ENCODE measurements around the gene RNF187.

The RNF187 gene

GRCh38 chr1:228517655-228518054 is 30.5 kb downstream of the RNF187 start:
- intact Hi-C loops (cut with micrococcal nuclease) = no loop called here
- no peak overlapping the region for H3K27ac Mint-ChIP-seq

GRCh38 chr1:228527596-228527995 is 40.4 kb downstream of the RNF187 start:
- intact Hi-C loops (cut with micrococcal nuclease) = no loop called here
- H3K9me3 Mint-ChIP-seq = no peaks in the 10 kb centered on the region
- H3K27me3 Mint-ChIP-seq = peaks cover 12% of the 10 kb centered on the region
- H3K4me3 Mint-ChIP-seq = no peak overlapping the region
- H3K4me1 Mint-ChIP-seq (ENCODE audit: low read depth) = peaks cover 5% of the 10 kb centered on the region
- H3K36me3 Mint-ChIP-seq (ENCODE audit: low read depth) = no peaks in the 10 kb centered on the region
- no peak overlapping the region for H3K27ac Mint-ChIP-seq

More at GRCh38 chr1:228517655-228518054, 30.5 kb downstream of the RNF187 start:
- Mint-ChIP-seq H3K4me3 (no peak overlapping the region), H3K36me3 (ENCODE audit: low read depth) (no peaks in the 10 kb centered on the region), H3K9me3 (no peaks in the 10 kb centered on the region), H3K27me3 (peaks cover 36% of the 10 kb centered on the region), H3K4me1 (ENCODE audit: low read depth) (peaks cover 16% of the 10 kb centered on the region)

DNA sequence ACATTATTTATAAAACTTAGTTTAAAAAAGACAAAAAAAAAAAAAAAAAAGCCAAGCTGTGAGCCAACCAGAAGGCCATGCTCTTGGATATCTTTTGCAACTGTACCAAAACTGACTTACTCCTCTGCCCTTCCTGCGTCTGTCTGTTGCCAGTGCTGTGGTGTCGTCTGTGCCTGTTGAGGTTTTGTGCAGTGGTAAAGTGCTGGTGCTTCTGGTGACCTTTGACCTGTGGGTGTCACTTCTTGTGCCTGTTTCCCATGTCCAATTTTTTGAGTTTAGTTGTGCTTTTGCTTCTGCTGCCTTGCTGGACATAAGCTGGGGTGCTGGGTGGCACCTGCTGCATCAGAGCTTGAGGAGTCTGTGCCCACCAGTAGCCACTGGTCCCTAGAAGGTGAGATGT is 41.4 kb downstream of the RNF187 start:
- Mint-ChIP-seq H3K27ac (no peak overlapping the region), H3K4me3 (no peak overlapping the region), H3K9me3 (no peaks in the 10 kb centered on the region), H3K36me3 (ENCODE audit: low read depth) (no peaks in the 10 kb centered on the region), H3K4me1 (ENCODE audit: low read depth) (peaks cover 5% of the 10 kb centered on the region), H3K27me3 (peaks cover 10% of the 10 kb centered on the region)
- intact Hi-C loops (cut with micrococcal nuclease) = no loop called here

DNA sequence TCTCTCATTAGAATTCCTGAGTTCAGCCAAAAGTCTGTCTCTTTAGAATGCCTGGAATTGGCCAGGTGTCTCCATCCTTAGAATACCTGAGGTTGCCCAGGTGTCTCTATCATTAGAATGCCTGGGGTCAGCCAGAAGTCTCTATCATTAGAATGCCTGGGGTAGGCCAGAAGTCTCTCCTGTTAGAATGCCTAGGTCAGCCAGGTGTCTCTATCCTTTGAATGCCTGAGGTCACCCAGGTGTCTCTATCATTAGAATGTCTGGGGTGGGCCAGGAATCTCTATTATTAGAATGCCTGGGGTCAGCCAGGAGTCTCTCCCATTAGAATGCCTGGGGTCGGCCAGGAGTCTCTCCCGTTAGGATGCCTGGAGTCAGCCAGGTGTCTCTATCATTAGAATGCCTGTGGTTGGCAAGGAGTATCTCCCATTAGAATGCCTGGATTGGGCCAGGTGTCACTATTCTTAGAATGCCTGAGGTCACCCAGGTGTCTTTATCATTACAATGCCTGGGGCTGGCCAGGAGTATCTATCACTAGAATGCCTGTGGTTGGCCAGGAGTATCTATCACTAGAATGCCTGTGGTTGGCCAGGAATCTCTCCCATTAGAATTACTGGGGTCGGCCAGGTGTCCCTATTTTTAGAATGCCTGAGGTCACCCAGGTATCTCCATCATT is 43.0 kb downstream of the RNF187 start:
- intact Hi-C loops (cut with micrococcal nuclease) = no loop called here
- H3K4me3 Mint-ChIP-seq = no peak overlapping the region
- no peaks in the 10 kb centered on the region for H3K36me3 Mint-ChIP-seq (ENCODE audit: low read depth)
- peaks cover 5% of the 10 kb centered on the region for H3K4me1 Mint-ChIP-seq (ENCODE audit: low read depth)
- peaks cover 9% of the 10 kb centered on the region for H3K27me3 Mint-ChIP-seq
- no peak overlapping the region for H3K27ac Mint-ChIP-seq
- H3K9me3 Mint-ChIP-seq = peaks cover under 1% of the 10 kb centered on the region

GRCh38 chr1:228530951-228531731 is 44.0 kb downstream of the RNF187 start:
- H3K4me1 Mint-ChIP-seq (ENCODE audit: low read depth) = peaks cover 5% of the 10 kb centered on the region
- peaks cover 10% of the 10 kb centered on the region for H3K9me3 Mint-ChIP-seq
- H3K36me3 Mint-ChIP-seq (ENCODE audit: low read depth) = no peaks in the 10 kb centered on the region
- intact Hi-C loops (cut with micrococcal nuclease) = no loop called here
- H3K27me3 Mint-ChIP-seq = peaks cover 4% of the 10 kb centered on the region
- no peak overlapping the region for H3K27ac Mint-ChIP-seq
- no peak overlapping the region for H3K4me3 Mint-ChIP-seq

GRCh38 chr1:228538831-228539230 is 51.6 kb downstream of the RNF187 start:
- H3K27ac Mint-ChIP-seq = no peak overlapping the region
- intact Hi-C loops (cut with micrococcal nuclease) = no loop called here
- H3K36me3 Mint-ChIP-seq (ENCODE audit: low read depth) = no peaks in the 10 kb centered on the region
- no peaks in the 10 kb centered on the region for H3K4me1 Mint-ChIP-seq (ENCODE audit: low read depth)
- H3K4me3 Mint-ChIP-seq = no peak overlapping the region
- H3K9me3 Mint-ChIP-seq = peaks cover 39% of the 10 kb centered on the region
- H3K27me3 Mint-ChIP-seq = peaks cover 1% of the 10 kb centered on the region

GRCh38 chr1:228540161-228540917 is 53.2 kb downstream of the RNF187 start:
- peaks cover 37% of the 10 kb centered on the region for H3K9me3 Mint-ChIP-seq

GRCh38 chr1:228541725-228542124 is 54.5 kb downstream of the RNF187 start:
- Mint-ChIP-seq H3K36me3 (ENCODE audit: low read depth) (no peaks in the 10 kb centered on the region), H3K27ac (no peak overlapping the region), H3K9me3 (peaks cover 23% of the 10 kb centered on the region), H3K4me3 (no peak overlapping the region), H3K4me1 (ENCODE audit: low read depth) (no peaks in the 10 kb centered on the region), H3K27me3 (peaks cover 6% of the 10 kb centered on the region)
- intact Hi-C loops (cut with micrococcal nuclease) = no loop called here

More at GRCh38 chr1:228540161-228540917, 53.2 kb downstream of the RNF187 start:
- no peaks in the 10 kb centered on the region for H3K36me3 Mint-ChIP-seq (ENCODE audit: low read depth)
- H3K4me1 Mint-ChIP-seq (ENCODE audit: low read depth) = no peaks in the 10 kb centered on the region
- intact Hi-C loops (cut with micrococcal nuclease) = no loop called here
- H3K27ac Mint-ChIP-seq = no peak overlapping the region
- peaks cover 3% of the 10 kb centered on the region for H3K27me3 Mint-ChIP-seq
- no peak overlapping the region for H3K4me3 Mint-ChIP-seq

DNA sequence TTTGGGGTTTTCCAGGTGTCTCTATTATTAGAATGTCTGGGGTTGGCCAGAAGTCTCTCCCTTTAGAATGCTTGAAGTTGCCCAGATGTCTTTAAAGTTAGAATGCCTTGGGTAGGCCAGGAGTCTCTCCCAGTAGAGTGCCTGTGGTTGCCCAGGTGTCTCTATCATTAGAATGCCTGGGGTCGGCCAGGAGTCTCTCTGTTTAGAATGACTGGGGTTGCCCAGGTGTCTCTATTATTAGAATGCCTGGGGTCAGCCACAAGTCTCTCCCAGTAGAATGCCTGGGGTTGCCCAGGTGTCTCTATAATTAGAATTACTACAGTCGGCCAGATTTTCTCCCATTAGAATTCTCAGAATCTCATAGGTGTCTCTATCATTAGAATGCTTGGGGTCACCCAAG is 55.2 kb downstream of the RNF187 start:
- Mint-ChIP-seq H3K27ac (no peak overlapping the region), H3K9me3 (peaks cover 17% of the 10 kb centered on the region), H3K4me3 (no peak overlapping the region), H3K27me3 (peaks cover 6% of the 10 kb centered on the region), H3K4me1 (ENCODE audit: low read depth) (no peaks in the 10 kb centered on the region), H3K36me3 (ENCODE audit: low read depth) (no peaks in the 10 kb centered on the region)
- intact Hi-C loops (cut with micrococcal nuclease) = no loop called here

DNA sequence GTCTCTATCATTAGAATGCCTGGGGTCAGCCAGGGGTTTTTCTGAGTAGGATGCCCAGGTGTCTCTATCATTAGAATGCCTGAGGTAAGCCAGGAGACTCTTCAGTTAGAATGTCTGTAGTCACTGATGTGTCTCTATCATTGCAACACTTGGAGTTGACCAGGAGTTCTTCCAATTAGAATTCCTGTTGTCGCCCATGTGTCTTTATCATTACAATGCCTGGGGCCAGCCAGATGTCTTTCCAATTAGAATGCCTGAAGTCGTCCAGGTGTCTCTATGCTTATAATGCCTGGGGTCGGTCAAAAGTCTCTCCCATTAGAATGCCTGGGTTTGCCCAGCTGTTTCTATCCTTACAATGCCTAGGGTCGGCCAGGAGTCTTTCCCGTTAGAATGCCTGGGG is 55.8 kb downstream of the RNF187 start:
- H3K4me3 Mint-ChIP-seq = no peak overlapping the region
- H3K27ac Mint-ChIP-seq = no peak overlapping the region
- H3K9me3 Mint-ChIP-seq = peaks cover 11% of the 10 kb centered on the region
- H3K4me1 Mint-ChIP-seq (ENCODE audit: low read depth) = no peaks in the 10 kb centered on the region
- H3K27me3 Mint-ChIP-seq = peaks cover 6% of the 10 kb centered on the region
- no peaks in the 10 kb centered on the region for H3K36me3 Mint-ChIP-seq (ENCODE audit: low read depth)
- intact Hi-C loops (cut with micrococcal nuclease) = no loop called here

- intact Hi-C loops (cut with micrococcal nuclease) = no loop called here
- Mint-ChIP-seq H3K27me3 (peaks cover 6% of the 10 kb centered on the region), H3K27ac (no peak overlapping the region), H3K4me1 (ENCODE audit: low read depth) (no peaks in the 10 kb centered on the region), H3K9me3 (peaks cover 7% of the 10 kb centered on the region), H3K4me3 (no peak overlapping the region), H3K36me3 (ENCODE audit: low read depth) (no peaks in the 10 kb centered on the region)
Observed at GRCh38 chr1:228543396-228543795, 56.2 kb downstream of the RNF187 start.

DNA sequence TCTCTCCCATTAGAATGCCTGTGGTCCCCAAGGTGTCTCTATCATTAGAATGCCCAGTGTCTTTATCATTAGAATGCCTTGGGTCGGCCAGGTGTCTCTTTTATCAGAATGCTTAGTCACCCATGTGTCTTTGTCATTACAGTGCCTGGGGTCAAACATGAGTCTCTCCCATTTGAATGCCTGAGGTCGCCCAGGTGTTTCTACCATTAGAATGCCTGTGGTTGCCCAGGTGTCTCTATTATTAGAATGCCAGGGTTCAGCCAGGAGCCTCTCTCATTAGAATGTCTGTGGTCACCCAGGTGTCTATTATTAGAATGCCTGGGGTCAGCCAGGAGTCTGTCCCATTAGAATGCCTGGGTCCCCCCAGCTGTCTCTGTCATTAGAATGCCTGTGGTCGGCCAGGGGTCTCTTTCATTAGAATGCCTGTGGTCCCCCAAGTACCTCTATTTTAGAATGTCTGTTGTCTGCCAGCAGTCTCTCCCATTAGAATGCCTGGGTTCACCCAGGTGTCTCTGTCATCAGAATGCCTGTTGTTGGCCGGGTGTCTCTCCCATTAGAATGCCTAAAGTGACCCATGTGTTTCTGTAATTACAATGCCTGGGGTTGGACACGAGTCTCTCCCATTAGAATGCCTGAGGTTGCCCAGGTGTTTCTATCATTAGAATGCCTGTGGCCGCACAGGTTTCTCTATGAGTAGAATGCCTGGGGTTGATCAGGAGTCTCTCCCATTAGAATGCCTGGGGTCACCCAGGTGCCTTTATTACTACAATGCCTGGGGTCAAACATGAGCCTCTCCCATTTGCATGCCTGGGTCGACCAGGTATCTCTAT is 57.1 kb downstream of the RNF187 start:
- Mint-ChIP-seq H3K27ac (no peak overlapping the region), H3K4me1 (ENCODE audit: low read depth) (no peaks in the 10 kb centered on the region), H3K36me3 (ENCODE audit: low read depth) (no peaks in the 10 kb centered on the region), H3K27me3 (peaks cover 4% of the 10 kb centered on the region), H3K9me3 (no peaks in the 10 kb centered on the region), H3K4me3 (no peak overlapping the region)
- intact Hi-C loops (cut with micrococcal nuclease) = no loop called here

DNA sequence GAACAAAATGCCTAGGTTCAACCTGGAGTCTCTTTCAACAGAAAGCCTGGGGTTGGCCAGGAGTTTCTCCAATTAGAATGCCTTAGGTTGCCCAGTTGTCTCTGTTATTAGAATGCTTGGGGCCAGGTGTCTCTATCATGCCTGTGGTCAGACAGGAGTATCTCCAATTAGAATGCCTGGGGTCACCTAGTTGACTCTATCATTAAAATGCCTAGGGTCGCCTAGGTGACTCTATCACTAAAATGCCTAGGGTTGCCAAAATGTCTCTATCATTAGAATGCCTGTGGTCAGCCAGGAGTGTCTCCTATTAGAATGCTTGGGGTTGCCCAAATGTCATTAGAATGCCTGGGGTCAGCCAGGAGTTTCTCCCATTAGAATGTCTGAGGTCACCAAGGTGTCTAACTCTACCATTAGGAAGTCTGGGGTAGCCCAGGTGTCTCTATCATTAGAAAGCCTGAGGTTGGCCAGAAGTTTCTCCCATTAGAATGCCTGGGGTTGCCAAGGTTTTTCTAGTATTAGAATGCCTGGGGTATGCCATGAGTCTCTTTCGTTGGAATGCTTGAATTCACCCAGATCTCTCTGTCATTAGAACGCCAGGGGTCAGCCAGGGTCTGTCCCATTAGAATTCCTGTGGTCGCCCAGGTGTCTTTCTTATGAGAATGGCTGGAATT is 57.9 kb downstream of the RNF187 start:
- no peaks in the 10 kb centered on the region for H3K36me3 Mint-ChIP-seq (ENCODE audit: low read depth)

More for the DNA sequence above, 57.9 kb downstream of the RNF187 start:
- no peak overlapping the region for H3K4me3 Mint-ChIP-seq
- H3K27ac Mint-ChIP-seq = no peak overlapping the region
- H3K27me3 Mint-ChIP-seq = peaks cover 4% of the 10 kb centered on the region
- H3K4me1 Mint-ChIP-seq (ENCODE audit: low read depth) = no peaks in the 10 kb centered on the region
- intact Hi-C loops (cut with micrococcal nuclease) = no loop called here
- no peaks in the 10 kb centered on the region for H3K9me3 Mint-ChIP-seq
